ENCODE results near the gene NDUFAF3. TPM values are rescaled to one million over a fixed set of nuclear protein-coding genes. Genes with fewer than 3 reads are reported as not detected.

The NDUFAF3 gene
- total RNA-seq, 1 donor from 2014 or later, result 75.4 TPM

- Histone ChIP-seq H3K27ac (ENCODE audit: low read depth, low read length) (no peak overlapping the region), H4K20me1 (ENCODE audit: insufficient read depth, low read length) (peaks cover 18% of the 10 kb centered on the region), H2AFZ (ENCODE audit: low read depth, low read length) (no peak overlapping the region), H3K4me1 (ENCODE audit: insufficient read depth, low read length) (peaks cover 16% of the 10 kb centered on the region), H3K4me3 (ENCODE audit: insufficient read depth, low read depth, low read length) (no peak overlapping the region), H3K4me2 (ENCODE audit: low read length) (no peak overlapping the region), H3K79me2 (ENCODE audit: insufficient read depth, low read length) (peaks cover 34% of the 10 kb centered on the region), H3K36me3 (ENCODE audit: insufficient read depth, low read length) (no peaks in the 10 kb centered on the region), H3K9ac (ENCODE audit: low read length) (no peak overlapping the region), H3K27me3 (ENCODE audit: insufficient read depth, low read length) (no peaks in the 10 kb centered on the region), H3K9me3 (ENCODE audit: insufficient read depth, low read depth, low read length) (no peaks in the 10 kb centered on the region)
- H3K27ac Mint-ChIP-seq (ENCODE audit: unreplicated experiment), result no peak overlapping the region
- H3K9me3 Mint-ChIP-seq (ENCODE audit: unreplicated experiment), result no peaks in the 10 kb centered on the region
- no peak for FAIRE-seq
- no peak for TF ChIP-seq EZH2 (IDR thresholded peaks at IDR 0.05; ENCODE audit: insufficient read depth, low read length)
- no peak for TF ChIP-seq CTCF (IDR thresholded peaks at IDR 0.05; ENCODE audit: insufficient read depth, low read depth, low read length)
- H3K4me1 Mint-ChIP-seq (ENCODE audit: low read depth, unreplicated experiment), result peaks cover 8% of the 10 kb centered on the region
- DNase-seq (ENCODE audit: low read depth), result no peak
- H3K36me3 Mint-ChIP-seq (ENCODE audit: low read depth, unreplicated experiment), result peaks cover 5% of the 10 kb centered on the region
- H3K27me3 Mint-ChIP-seq (ENCODE audit: low read depth, unreplicated experiment), result no peaks in the 10 kb centered on the region
- H3K4me3 Mint-ChIP-seq (ENCODE audit: unreplicated experiment), result no peak overlapping the region
Observed at GRCh38 chr3:49004352-49005302, 17.3 kb upstream of the NDUFAF3 start.

GRCh38 chr3:49005303-49005680 lies 16.6 kb upstream of the NDUFAF3 start:
- Histone ChIP-seq H3K4me3 (ENCODE audit: insufficient read depth, low read depth, low read length) (no peak overlapping the region), H3K27ac (ENCODE audit: low read depth, low read length) (no peak overlapping the region), H3K9me3 (ENCODE audit: insufficient read depth, low read depth, low read length) (no peaks in the 10 kb centered on the region), H3K27me3 (ENCODE audit: insufficient read depth, low read length) (no peaks in the 10 kb centered on the region), H3K4me1 (ENCODE audit: insufficient read depth, low read length) (peaks cover 16% of the 10 kb centered on the region), H2AFZ (ENCODE audit: low read depth, low read length) (no peak overlapping the region), H3K79me2 (ENCODE audit: insufficient read depth, low read length) (peaks cover 40% of the 10 kb centered on the region), H3K9ac (ENCODE audit: low read length) (no peak overlapping the region), H4K20me1 (ENCODE audit: insufficient read depth, low read length) (peaks cover 20% of the 10 kb centered on the region), H3K36me3 (ENCODE audit: insufficient read depth, low read length) (no peaks in the 10 kb centered on the region), H3K4me2 (ENCODE audit: low read length) (no peak overlapping the region)
- DNase-seq (ENCODE audit: low read depth) (no peak), FAIRE-seq (no peak)
- H3K27me3 Mint-ChIP-seq (ENCODE audit: low read depth, unreplicated experiment), result no peaks in the 10 kb centered on the region
- TF ChIP-seq CTCF (IDR thresholded peaks at IDR 0.05; ENCODE audit: insufficient read depth, low read depth, low read length) (no peak), EZH2 (IDR thresholded peaks at IDR 0.05; ENCODE audit: insufficient read depth, low read length) (no peak)
- H3K27ac Mint-ChIP-seq (ENCODE audit: unreplicated experiment), result no peak overlapping the region
- peaks cover 8% of the 10 kb centered on the region for H3K4me1 Mint-ChIP-seq (ENCODE audit: low read depth, unreplicated experiment)
- H3K4me3 Mint-ChIP-seq (ENCODE audit: unreplicated experiment), result no peak overlapping the region
- H3K9me3 Mint-ChIP-seq (ENCODE audit: unreplicated experiment), result no peaks in the 10 kb centered on the region
- H3K36me3 Mint-ChIP-seq (ENCODE audit: low read depth, unreplicated experiment), result peaks cover 5% of the 10 kb centered on the region

- Histone ChIP-seq H3K4me3 (ENCODE audit: insufficient read depth, low read depth, low read length) (peak overlapping the region; percentile 80), H3K36me3 (ENCODE audit: insufficient read depth, low read length) (no peaks in the 10 kb centered on the region), H3K9ac (ENCODE audit: low read length) (peak overlapping the region; percentile 99), H3K27me3 (ENCODE audit: insufficient read depth, low read length) (no peaks in the 10 kb centered on the region), H4K20me1 (ENCODE audit: insufficient read depth, low read length) (peaks cover 23% of the 10 kb centered on the region), H3K27ac (ENCODE audit: low read depth, low read length) (peak overlapping the region; percentile 98), H3K4me1 (ENCODE audit: insufficient read depth, low read length) (peaks cover 16% of the 10 kb centered on the region), H3K79me2 (ENCODE audit: insufficient read depth, low read length) (peaks cover 46% of the 10 kb centered on the region), H3K9me3 (ENCODE audit: insufficient read depth, low read depth, low read length) (no peaks in the 10 kb centered on the region), H2AFZ (ENCODE audit: low read depth, low read length) (peak overlapping the region; percentile 86), H3K4me2 (ENCODE audit: low read length) (peak overlapping the region; percentile 98)
- Mint-ChIP-seq H3K27me3 (ENCODE audit: low read depth, unreplicated experiment) (no peaks in the 10 kb centered on the region), H3K36me3 (ENCODE audit: low read depth, unreplicated experiment) (peaks cover 4% of the 10 kb centered on the region), H3K4me3 (ENCODE audit: unreplicated experiment) (peak overlapping the region; percentile 97), H3K9me3 (ENCODE audit: unreplicated experiment) (no peaks in the 10 kb centered on the region), H3K27ac (ENCODE audit: unreplicated experiment) (peak overlapping the region; percentile 53), H3K4me1 (ENCODE audit: low read depth, unreplicated experiment) (peaks cover 8% of the 10 kb centered on the region)
- FAIRE-seq (no peak), DNase-seq (ENCODE audit: low read depth) (no peak)
- no peak for TF ChIP-seq EZH2 (IDR thresholded peaks at IDR 0.05; ENCODE audit: insufficient read depth, low read length)
- no peak for TF ChIP-seq CTCF (IDR thresholded peaks at IDR 0.05; ENCODE audit: insufficient read depth, low read depth, low read length)
Observed at GRCh38 chr3:49005998-49006397, 15.9 kb upstream of the NDUFAF3 start.
